Esophagus squamous epithelium (tissue), 4 donors: ENCODE results near the gene AK9.
A peak's percentile ranks its signal among the peaks of the same experiment; 100 is the strongest.

Source experiments
- CTCF ChIP-seq, 6 experiments: fragments of 450-650 bp in 4 of 6; fragments of 200-600 bp in 2 of 6; sonication (generic) in 2 of 6; IDR thresholded peaks; one replicate each; pipeline ENCODE4 v1.5.1; 2016 to 2019; ENCODE audit warnings: antibody characterized with exemption in 6 of 6, mild to moderate bottlenecking in 4 of 6, moderate library complexity in 4 of 6
- POLR2A ChIP-seq, 4 donors: fragments of 450-650 bp; IDR thresholded peaks; one replicate each; pipeline ENCODE4 v1.6.1; 2017; ENCODE audit warnings: antibody characterized with exemption in 4 of 4, mild to moderate bottlenecking in 4 of 4, moderate library complexity in 3 of 4

GRCh38 chr6:109690737-109691621 is at the start of gene AK9, which contains the start of gene FIG4:
- peak in 2 of 6 experiments; percentile 7 to 16 for TF ChIP-seq CTCF (IDR thresholded peaks at IDR 0.05)
- peak in 2 of 4 donors; percentile 22 to 55 for TF ChIP-seq POLR2A (IDR thresholded peaks at IDR 0.05)
